Measurements from ENCODE around the gene BAG3. TPM values are rescaled to one million over a fixed set of nuclear protein-coding genes. Genes with fewer than 3 reads are reported as not detected.

The BAG3 gene
- total RNA-seq, 6 donors from 2014 or later = 23.0 to 53.8 (median 40.3) TPM

GRCh38 chr10:119724593-119725516 lies 73.7 kb downstream of the BAG3 start:
- H3K27ac ChIP-seq = peak overlapping the region; percentile 93 to 96 (median 94)
- peaks cover 14 to 23% (median 19%) of the 10 kb centered on the region in 4 donors for H3K4me1 ChIP-seq
- H3K9me3 ChIP-seq = no peaks in the 10 kb centered on the region
- H3K4me3 ChIP-seq = peak overlapping the region; percentile 18 to 98 (median 84)
- no peaks in the 10 kb centered on the region for H3K36me3 ChIP-seq
- TF ChIP-seq POLR2A (IDR thresholded peaks at IDR 0.05) (no peak), EP300 (IDR thresholded peaks at IDR 0.05) (no peak), CTCF (IDR thresholded peaks at IDR 0.05) (no peak), POLR2AphosphoS5 (IDR thresholded peaks at IDR 0.05) (no peak)
- H3K27me3 ChIP-seq = no peaks in the 10 kb centered on the region
- ATAC-seq (ENCODE audit: low FRiP score in 2 of 2) (peak in 1 of 2 donors; percentile 0), DNase-seq (no peak)
- 28 to 33% methylated on average over 21 of the region's 21 CpGs for WGBS, 2 donors

GRCh38 chr10:119725517-119725827 lies 74.3 kb downstream of the BAG3 start:
- H3K4me3 ChIP-seq = peak overlapping the region; percentile 18 to 98 (median 84)
- H3K27ac ChIP-seq = peak overlapping the region; percentile 93 to 96 (median 94)
- WGBS, 2 donors = 1% methylated on average over 27 to 32 of the region's 32 CpGs
- no peak for ATAC-seq (ENCODE audit: low FRiP score in 2 of 2)
- no peaks in the 10 kb centered on the region for H3K27me3 ChIP-seq
- TF ChIP-seq POLR2AphosphoS5 (IDR thresholded peaks at IDR 0.05) (peak; percentile 92 to 96), POLR2A (IDR thresholded peaks at IDR 0.05) (peak in 2 of 4 donors; percentile 57 to 92), CTCF (IDR thresholded peaks at IDR 0.05) (no peak), EP300 (IDR thresholded peaks at IDR 0.05) (peak in 1 of 4 donors; percentile 14)
- H3K4me1 ChIP-seq = peaks cover 14 to 23% (median 19%) of the 10 kb centered on the region in 4 donors
- no peaks in the 10 kb centered on the region for H3K9me3 ChIP-seq
- no peaks in the 10 kb centered on the region for H3K36me3 ChIP-seq
- no peak for DNase-seq

- Histone ChIP-seq H3K9me3 (no peaks in the 10 kb centered on the region), H3K27me3 (no peaks in the 10 kb centered on the region), H3K27ac (peak within 1 kb of the TSS; percentile 93 to 96 (median 94)), H3K4me1 (peaks cover 14 to 23% (median 19%) of the 10 kb centered on the region in 4 donors), H3K36me3 (no peaks in the 10 kb centered on the region), H3K4me3 (peak within 1 kb of the TSS; percentile 79 to 98 (median 90))
- WGBS, 2 donors = 0 to 1% methylated on average over 38 to 42 of the region's 95 CpGs
- peak in 5 of 6 experiments; percentile 35 to 72 (median 57) for TF ChIP-seq CTCF (IDR thresholded peaks at IDR 0.05)
- TF ChIP-seq POLR2A (IDR thresholded peaks at IDR 0.05) = peak in 3 of 4 donors; percentile 40 to 69 (median 49)
- no peak for TF ChIP-seq POLR2AphosphoS5 (IDR thresholded peaks at IDR 0.05)
- DNase-seq = peak; percentile 99 to 100
- ATAC-seq (ENCODE audit: low FRiP score in 2 of 2) = peak; percentile 99 to 100
These were observed 74.9 kb downstream of the BAG3 start, which contains the start of gene INPP5F for GRCh38 chr10:119725828-119726675. INPP5F (plus strand) TSS chr10:119726050; CDS start chr10:119726263, 213 bp downstream.

- no peaks in the 10 kb centered on the region for H3K27me3 ChIP-seq
- H3K9me3 ChIP-seq = no peaks in the 10 kb centered on the region
- DNase-seq (no peak), ATAC-seq (ENCODE audit: low FRiP score in 2 of 2) (no peak)
- 53 to 71% methylated on average over 8 to 14 of the region's 14 CpGs for WGBS, 2 donors
- no peaks in the 10 kb centered on the region for H3K36me3 ChIP-seq
- TF ChIP-seq CTCF (IDR thresholded peaks at IDR 0.05) = no peak
- TF ChIP-seq POLR2AphosphoS5 (IDR thresholded peaks at IDR 0.05) = no peak
- TF ChIP-seq POLR2A (IDR thresholded peaks at IDR 0.05) = no peak
- no peak for TF ChIP-seq EP300 (IDR thresholded peaks at IDR 0.05)
- H3K27ac ChIP-seq = peak overlapping the region; percentile 93 to 96 (median 94)
- peaks cover 14 to 23% (median 19%) of the 10 kb centered on the region in 4 donors for H3K4me1 ChIP-seq
- H3K4me3 ChIP-seq = peak overlapping the region; percentile 79 to 98 (median 90)
These were observed 75.6 kb downstream of the BAG3 start for GRCh38 chr10:119726676-119727261.

Other genes starting within 250 kb of the BAG3 start
- gene RGS10, start 108.7 kb upstream of the BAG3 start, total RNA-seq = 10 to 100 TPM; 11.7 to 39.3 (median 26.5) TPM
- 100 to 1,000 TPM in 2 of 6 donors, 10 to 100 TPM in 4; 53.3 to 112 (median 87.9) TPM for gene TIAL1, start 54.4 kb upstream of the BAG3 start, total RNA-seq
- 10 to 100 TPM in 3 of 6 donors, 1 to 10 TPM in 3; 6.7 to 14.4 (median 10.1) TPM for gene INPP5F, start 74.7 kb downstream of the BAG3 start, total RNA-seq
- 10 to 100 TPM; 31.2 to 60.8 (median 50.7) TPM for gene MCMBP, start 221.5 kb downstream of the BAG3 start, total RNA-seq
- gene SEC23IP, start 241.3 kb downstream of the BAG3 start, total RNA-seq = 10 to 100 TPM; 13.4 to 60.8 (median 40.4) TPM

Data from upper lobe of left lung (tissue), 6 donors.